Thymus (tissue), 11 donors: ENCODE data around the gene ULK4. TPM values are rescaled to one million over a fixed set of nuclear protein-coding genes. Genes with fewer than 3 reads are reported as not detected.

ENCODE experiments used
- DNase-seq, 9 donors: peaks; one replicate each; pipeline ENCODE4 v3.0.0-alpha.2; 2013; ENCODE audit warnings: low spot score in 9 of 9, low read depth in 6 of 9, missing footprints in 1 of 9
- H3K27ac ChIP-seq, 2 donors: one replicate each; pipeline ENCODE4 v1.5.1; 2013; ENCODE audit warnings: control low read depth in 1 of 2, low read depth in 1 of 2, low read length in 1 of 2, mild to moderate bottlenecking in 1 of 2, moderate library complexity in 1 of 2
- H3K27me3 ChIP-seq, 2 donors: one replicate each; pipeline ENCODE4 v1.5.1; 2013; ENCODE audit warnings: low read length in 1 of 2; ENCODE audit not compliant: control insufficient read depth in 2 of 2, insufficient read depth in 1 of 2
- H3K36me3 ChIP-seq, 2 donors: one replicate each; pipeline ENCODE4 v1.5.1; 2013; ENCODE audit warnings: low read length in 1 of 2, mild to moderate bottlenecking in 1 of 2, moderate library complexity in 1 of 2; ENCODE audit not compliant: control insufficient read depth in 2 of 2, insufficient read depth in 2 of 2
- H3K4me1 ChIP-seq, 2 donors: one replicate each; pipeline ENCODE4 v1.5.1; 2013; ENCODE audit warnings: low read length in 2 of 2; ENCODE audit not compliant: control insufficient read depth in 2 of 2, insufficient read depth in 2 of 2
- H3K4me3 ChIP-seq, 2 donors: one replicate each; pipeline ENCODE4 v1.5.1; 2013; ENCODE audit warnings: low read length in 2 of 2, control low read depth in 1 of 2, mild to moderate bottlenecking in 1 of 2
- H3K9me3 ChIP-seq, 2 donors: one replicate each; pipeline ENCODE4 v1.5.1; 2013; ENCODE audit warnings: low read length in 1 of 2, mild to moderate bottlenecking in 1 of 2; ENCODE audit not compliant: control insufficient read depth in 2 of 2, insufficient read depth in 1 of 2
- WGBS: extraction: QIAGEN DNeasy Blood & Tissue Kit; methylation state at CpG from one replicate; pipeline ENCODE4 v1.1.7; 2013; 5-methylcytosine and 5-hydroxymethylcytosine counted together
- polyA plus RNA-seq: library from polyadenylated mRNA; stranded (reverse); fragments of 200-250 nt; gene quantifications from one replicate; pipeline ENCODE4 v1.2.3, GENCODE V29; 2013
- total RNA-seq: library from RNA; stranded (reverse); fragments of 120-200 nt; gene quantifications from one replicate; pipeline ENCODE4 v1.2.4, GENCODE V29; 2013
- donor health status: healthy.

ULK4 gene
- total and polyA plus RNA-seq, 2 donors = 3.4 to 6.3 TPM

DNA sequence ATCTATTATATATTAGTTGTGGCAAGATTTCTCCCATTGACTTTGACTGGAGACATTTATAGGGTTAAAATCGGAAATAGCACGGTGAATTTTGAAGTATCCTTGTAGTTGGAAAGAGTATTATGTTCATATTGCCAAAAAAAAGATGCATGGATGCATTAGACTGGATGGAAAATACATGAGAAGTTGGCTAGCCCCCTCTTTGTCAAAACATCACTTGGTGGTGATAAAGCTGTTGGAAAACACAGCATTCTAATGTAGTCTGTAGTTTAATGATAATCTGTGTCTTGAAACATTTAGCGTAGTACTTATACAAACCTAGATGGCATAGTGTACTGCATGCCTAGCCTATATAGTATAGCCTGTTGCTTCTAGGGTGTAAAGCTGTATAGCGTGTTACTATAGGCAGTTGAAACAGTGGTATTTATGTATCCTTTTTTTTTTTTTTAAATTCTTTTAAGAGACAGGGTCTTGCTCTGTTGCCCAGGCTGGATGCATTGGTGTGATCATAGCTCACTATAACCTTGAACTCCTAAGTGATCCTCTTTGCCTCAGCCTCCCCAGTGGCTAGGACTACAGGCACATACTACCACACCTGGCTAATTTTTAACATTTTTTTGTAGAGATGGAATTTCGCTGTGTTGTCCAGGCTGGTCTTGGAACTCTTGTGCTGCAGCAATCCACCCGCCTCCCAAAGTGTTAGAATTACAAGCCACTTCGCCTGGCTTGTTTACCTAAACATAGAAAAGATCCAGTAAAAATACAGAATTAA lies 740.8 kb downstream of the ULK4 start:
- H3K4me3 ChIP-seq = no peak overlapping the region
- no peak overlapping the region for H3K27ac ChIP-seq
- peaks cover 23 to 25% of the 10 kb centered on the region in 2 donors for H3K36me3 ChIP-seq
- DNase-seq = no peak
- no peaks in the 10 kb centered on the region for H3K9me3 ChIP-seq
- H3K27me3 ChIP-seq = no peaks in the 10 kb centered on the region
- 95% methylated on average over 7 of the region's 7 CpGs for WGBS
- peaks cover 0 to 2% of the 10 kb centered on the region in 2 donors for H3K4me1 ChIP-seq

DNA sequence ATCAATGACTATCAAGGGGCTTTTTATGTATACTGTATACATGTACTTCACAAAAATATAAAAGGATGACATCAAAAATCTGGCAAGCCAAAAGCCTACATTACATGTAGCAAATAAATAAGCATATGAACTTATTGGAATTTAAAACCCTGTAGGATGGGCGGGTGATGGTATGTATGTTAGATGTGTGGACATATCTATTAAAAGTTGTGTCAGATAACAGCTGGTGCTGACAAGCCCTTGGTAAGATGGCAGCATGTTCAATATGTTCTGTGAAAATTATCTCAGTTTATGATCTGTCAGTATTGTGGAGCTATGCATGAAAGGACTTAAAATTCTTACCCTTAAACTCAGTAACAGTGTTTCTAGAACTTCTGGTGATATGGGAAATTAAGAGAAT lies 742.5 kb downstream of the ULK4 start:
- DNase-seq = no peak
- H3K36me3 ChIP-seq = peaks cover 6 to 8% of the 10 kb centered on the region in 2 donors
- 99% methylated on average over 1 of the region's 1 CpG for WGBS
- H3K4me3 ChIP-seq = no peak overlapping the region
- H3K9me3 ChIP-seq = no peaks in the 10 kb centered on the region
- H3K27ac ChIP-seq = no peak overlapping the region
- H3K4me1 ChIP-seq = peaks cover 0 to 2% of the 10 kb centered on the region in 2 donors
- no peaks in the 10 kb centered on the region for H3K27me3 ChIP-seq

DNA sequence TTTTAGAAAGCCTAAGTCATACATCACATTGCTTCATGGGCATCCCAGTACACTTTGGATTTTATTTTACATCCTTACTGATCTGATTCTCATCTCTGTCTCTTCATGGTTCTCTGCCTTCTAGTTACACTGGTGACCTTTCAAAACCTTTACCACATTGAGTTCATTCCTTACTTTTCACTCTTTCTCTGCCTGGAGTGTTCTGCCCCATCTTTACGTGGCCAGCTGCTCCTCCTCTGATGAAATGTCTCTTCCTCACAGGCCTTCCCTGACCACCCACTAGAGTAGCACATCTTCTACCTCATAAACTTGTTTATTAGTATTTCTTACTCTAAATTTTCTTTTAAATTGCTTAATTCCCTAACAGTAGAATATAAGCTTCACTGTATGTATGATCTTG lies 744.9 kb downstream of the ULK4 start:
- WGBS = 97% methylated on average over 1 of the region's 1 CpG
- H3K27ac ChIP-seq = no peak overlapping the region
- no peaks in the 10 kb centered on the region for H3K36me3 ChIP-seq
- no peak overlapping the region for H3K4me3 ChIP-seq
- H3K9me3 ChIP-seq = no peaks in the 10 kb centered on the region
- H3K4me1 ChIP-seq = peaks cover 0 to 2% of the 10 kb centered on the region in 2 donors
- H3K27me3 ChIP-seq = no peaks in the 10 kb centered on the region
- no peak for DNase-seq

DNA sequence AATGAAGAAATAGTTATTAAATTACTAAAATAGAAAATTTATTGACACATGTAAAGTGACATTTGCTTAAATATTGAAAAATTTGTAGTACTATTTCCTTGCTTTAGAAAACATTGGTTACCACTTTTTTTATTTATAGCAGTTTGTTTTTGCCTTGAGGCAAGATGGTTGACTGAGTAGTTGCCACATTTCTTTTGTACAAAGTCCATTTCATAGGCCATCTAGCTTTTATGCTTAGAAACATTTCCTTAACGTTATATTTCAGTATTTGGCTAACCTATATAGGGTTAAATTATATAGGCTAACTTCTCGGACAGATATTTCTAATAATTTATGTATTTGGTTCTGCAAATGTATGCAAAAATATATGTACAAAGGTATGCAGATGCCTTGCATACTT lies 745.5 kb downstream of the ULK4 start:
- Histone ChIP-seq H3K36me3 (no peaks in the 10 kb centered on the region), H3K27me3 (no peaks in the 10 kb centered on the region), H3K9me3 (no peaks in the 10 kb centered on the region), H3K4me3 (no peak overlapping the region), H3K27ac (no peak overlapping the region), H3K4me1 (peaks cover 0 to 2% of the 10 kb centered on the region in 2 donors)
- WGBS = 95% methylated on average over 2 of the region's 2 CpGs
- no peak for DNase-seq

DNA sequence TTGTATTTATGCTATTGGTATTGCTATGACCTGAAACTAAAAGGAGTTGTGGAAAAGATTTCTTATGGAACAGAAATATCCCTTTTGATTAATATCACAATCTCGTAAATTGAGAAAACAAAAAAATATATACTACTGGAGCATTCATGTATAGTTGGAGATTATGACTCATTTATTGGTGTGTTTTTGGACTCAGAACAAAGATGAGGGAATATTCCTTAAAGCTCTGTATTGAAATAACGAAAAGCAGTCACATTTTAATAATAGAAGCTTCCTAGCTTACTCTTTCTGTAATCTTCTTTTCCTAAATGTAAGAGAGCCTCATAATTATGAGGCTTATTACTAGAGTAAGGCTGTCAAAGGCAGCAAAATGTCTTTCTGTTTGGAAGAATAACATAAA lies 748.3 kb downstream of the ULK4 start:
- Histone ChIP-seq H3K27ac (no peak overlapping the region), H3K36me3 (no peaks in the 10 kb centered on the region), H3K27me3 (no peaks in the 10 kb centered on the region), H3K4me3 (no peak overlapping the region), H3K4me1 (peaks cover 0 to under 1% of the 10 kb centered on the region in 2 donors), H3K9me3 (no peaks in the 10 kb centered on the region)
- 95% methylated on average over 2 of the region's 2 CpGs for WGBS
- DNase-seq = no peak

DNA sequence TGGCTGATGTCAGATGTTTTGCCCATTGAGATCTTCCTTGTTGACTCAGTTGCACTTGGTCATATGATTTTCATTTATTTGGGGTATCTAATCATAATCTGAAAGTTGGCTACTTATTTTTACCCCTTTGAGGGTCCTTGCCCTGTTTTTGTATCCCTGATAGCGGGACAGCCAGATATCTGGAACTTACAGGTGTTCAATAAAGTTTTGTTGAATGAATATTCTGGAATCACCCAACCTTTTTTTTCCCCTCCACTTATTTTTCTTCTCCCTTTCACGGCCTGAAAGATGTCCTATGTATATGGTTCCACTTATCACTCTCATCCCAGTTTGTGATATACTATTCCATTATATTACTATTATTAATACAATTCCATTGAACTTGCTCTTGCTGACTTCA lies 749.8 kb downstream of the ULK4 start:
- H3K36me3 ChIP-seq = no peaks in the 10 kb centered on the region
- 97% methylated on average over 2 of the region's 2 CpGs for WGBS
- H3K27ac ChIP-seq = no peak overlapping the region
- H3K4me3 ChIP-seq = no peak overlapping the region
- H3K4me1 ChIP-seq = no peaks in the 10 kb centered on the region
- H3K27me3 ChIP-seq = no peaks in the 10 kb centered on the region
- H3K9me3 ChIP-seq = no peaks in the 10 kb centered on the region
- DNase-seq = no peak

DNA sequence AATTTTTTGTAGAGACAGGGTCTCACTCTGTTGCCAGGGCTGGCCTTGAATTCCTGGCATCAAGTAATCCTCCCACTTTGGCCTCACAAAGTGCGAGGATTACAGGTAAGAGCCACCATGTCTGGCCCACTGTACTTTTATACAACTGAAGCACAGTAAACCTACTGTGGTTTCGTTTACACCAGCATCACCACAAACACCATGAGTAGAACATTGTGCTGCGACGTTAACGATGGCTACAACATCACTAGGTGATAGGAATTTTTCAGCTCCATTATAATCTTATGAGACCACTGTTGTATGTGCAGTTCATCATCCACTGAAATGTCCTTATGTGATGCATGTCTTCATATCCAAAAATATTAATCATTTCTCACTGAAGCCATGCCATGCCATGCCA lies 750.9 kb downstream of the ULK4 start:
- no peaks in the 10 kb centered on the region for H3K9me3 ChIP-seq
- no peak overlapping the region for H3K27ac ChIP-seq
- 96% methylated on average over 5 of the region's 5 CpGs for WGBS
- no peaks in the 10 kb centered on the region for H3K27me3 ChIP-seq
- H3K4me3 ChIP-seq = no peak overlapping the region
- no peaks in the 10 kb centered on the region for H3K4me1 ChIP-seq
- no peaks in the 10 kb centered on the region for H3K36me3 ChIP-seq
- DNase-seq = no peak

DNA sequence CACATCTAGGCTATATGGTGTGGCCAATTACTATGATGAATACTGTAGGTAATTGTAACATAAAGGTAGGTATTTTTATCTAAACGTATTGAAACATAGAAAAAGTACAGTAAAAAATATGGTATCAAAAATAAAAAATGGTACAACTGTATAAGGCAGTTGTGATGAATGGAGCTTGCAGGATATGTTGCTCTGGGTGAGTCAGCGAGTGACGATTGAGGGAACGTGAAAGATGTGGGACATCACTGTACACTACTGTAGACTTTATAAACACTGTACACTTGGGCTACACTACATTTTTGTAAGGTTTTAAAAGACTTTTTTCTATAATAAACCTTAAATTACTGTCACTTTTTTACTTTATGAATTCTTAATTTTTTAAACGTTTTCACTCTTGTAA lies 752.3 kb downstream of the ULK4 start:
- no peak overlapping the region for H3K27ac ChIP-seq
- WGBS = 99% methylated on average over 5 of the region's 5 CpGs
- no peak for DNase-seq
- H3K4me1 ChIP-seq = peaks cover 0 to 3% of the 10 kb centered on the region in 2 donors
- H3K36me3 ChIP-seq = no peaks in the 10 kb centered on the region
- H3K4me3 ChIP-seq = no peak overlapping the region
- no peaks in the 10 kb centered on the region for H3K9me3 ChIP-seq
- H3K27me3 ChIP-seq = no peaks in the 10 kb centered on the region

DNA sequence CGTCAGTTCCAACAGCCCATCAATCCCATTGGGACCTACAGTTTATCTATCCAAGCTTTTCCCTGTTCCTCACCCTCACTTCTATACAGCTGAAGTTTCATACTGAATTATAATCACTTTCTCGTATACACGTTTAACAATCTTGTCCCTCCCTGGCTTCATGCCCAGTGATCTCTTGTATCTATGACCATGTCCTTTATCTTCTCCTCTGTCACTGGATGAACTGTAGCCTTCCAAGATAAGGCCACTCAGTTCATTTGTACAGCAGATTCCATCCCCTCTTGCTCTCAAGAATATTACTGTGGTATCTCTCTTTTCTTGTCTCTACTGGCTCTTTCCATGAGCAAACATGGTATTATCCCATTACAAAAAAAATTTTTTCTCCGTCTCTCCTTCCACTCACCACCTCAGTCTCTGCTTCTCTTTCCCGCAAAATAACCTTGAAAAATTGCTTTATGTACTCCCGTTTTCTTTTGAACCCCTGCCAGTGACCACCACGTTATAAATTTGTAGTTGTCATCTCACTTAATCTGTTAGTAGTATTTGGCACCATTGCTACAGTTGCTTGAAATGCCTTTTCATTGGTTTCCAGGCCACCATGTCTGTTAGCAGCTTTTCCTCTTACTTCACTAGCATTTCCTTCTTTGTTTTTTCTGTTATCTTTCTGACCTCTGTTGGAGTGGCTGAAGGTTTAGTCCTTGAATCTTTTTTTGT lies 753.2 kb downstream of the ULK4 start:
- no peaks in the 10 kb centered on the region for H3K9me3 ChIP-seq
- no peak overlapping the region for H3K27ac ChIP-seq
- no peaks in the 10 kb centered on the region for H3K27me3 ChIP-seq
- WGBS = 96% methylated on average over 7 of the region's 7 CpGs
- no peak for DNase-seq
- peaks cover 0 to 3% of the 10 kb centered on the region in 2 donors for H3K4me1 ChIP-seq
- H3K4me3 ChIP-seq = no peak overlapping the region
- no peaks in the 10 kb centered on the region for H3K36me3 ChIP-seq
